IMR-90 (cell line): ENCODE results near the gene RAB43. TPM values are rescaled to one million over a fixed set of nuclear protein-coding genes. Genes with fewer than 3 reads are reported as not detected.

ENCODE experiments used
- ATAC-seq: fragments of 200-7000 bp; cut with Tn5 transposase; 2 replicates; pipeline ENCODE4 v1.9.1; 2020; ENCODE audit warnings: low read depth, mild to moderate bottlenecking, moderate library complexity
- BruUV-seq: library from RNA; stranded (reverse); fragments of 400-500 nt; replicated peaks from 2 replicates; lab custom pipeline; 2021; lab: Mats Ljungman, UMichigan
- CTCF ChIA-PET: fragments of 300-600 bp; formaldehyde crosslinking; extraction: SDS; loops from one replicate; lab custom pipeline; 2021; ENCODE audit warnings: antibody characterized with exemption; lab: Yijun Ruan, JAX
- POLR2A ChIA-PET: fragments of 300-600 bp; sonication (Branson Sonifier 250); formaldehyde crosslinking; loops from one replicate; lab custom pipeline; 2022; ENCODE audit warnings: antibody characterized with exemption; ENCODE audit not compliant: unreplicated experiment; lab: Charles Lee
- DNase-seq: peaks from one replicate; pipeline ENCODE4 v3.0.0; 2013
- H2AFZ ChIP-seq: replicated peaks from 2 replicates; pipeline ENCODE3; 2013; ENCODE audit warnings: low read length, mild to moderate bottlenecking; ENCODE audit not compliant: poor library complexity
- H2AK5ac ChIP-seq: 2 replicates; pipeline ENCODE4 v1.6.1; 2013; ENCODE audit warnings: low read depth, low read length, inconsistent platforms
- H2AK9ac ChIP-seq: replicated peaks from 2 replicates; pipeline ENCODE3; 2013; ENCODE audit warnings: mild to moderate bottlenecking, low read depth, low read length, moderate library complexity; ENCODE audit not compliant: poor library complexity
- H2BK120ac ChIP-seq: 2 replicates; pipeline ENCODE4 v1.6.1; 2013; ENCODE audit warnings: low read depth, low read length, inconsistent platforms
- H2BK15ac ChIP-seq: 3 replicates; pipeline ENCODE4 v1.6.1; 2013; ENCODE audit warnings: low read depth, low read length, inconsistent platforms
- H2BK20ac ChIP-seq: 2 replicates; pipeline ENCODE4 v1.6.1; 2013; ENCODE audit warnings: low read depth, mild to moderate bottlenecking, inconsistent platforms, low read length, moderate library complexity
- H2BK5ac ChIP-seq: 2 replicates; pipeline ENCODE4 v1.6.1; 2013; ENCODE audit warnings: mild to moderate bottlenecking, low read depth, low read length, inconsistent platforms; ENCODE audit not compliant: poor library complexity, severe bottlenecking
- H3K14ac ChIP-seq: replicated peaks from 2 replicates; pipeline ENCODE4 v1.6.1; 2013; ENCODE audit warnings: low read depth, low read length, inconsistent platforms
- H3K18ac ChIP-seq: 2 replicates; pipeline ENCODE4 v1.6.1; 2013; ENCODE audit warnings: low read depth, low read length, control low read depth
- H3K23ac ChIP-seq: 2 replicates; pipeline ENCODE4 v1.6.1; 2013; ENCODE audit warnings: low read depth, low read length, inconsistent platforms
- H3K27ac ChIP-seq: 2 replicates; pipeline ENCODE4 v1.5.1; 2013; ENCODE audit warnings: mild to moderate bottlenecking, control low read depth, low read length; ENCODE audit not compliant: insufficient read depth
- H3K27me3 ChIP-seq: 2 replicates; pipeline ENCODE4 v1.6.1; 2013; ENCODE audit warnings: low read length; ENCODE audit not compliant: control insufficient read depth, insufficient read depth
- H3K36me3 ChIP-seq: 2 replicates; pipeline ENCODE4 v1.6.1; 2013; ENCODE audit warnings: low read length, mixed read lengths; ENCODE audit not compliant: control insufficient read depth, insufficient read depth
- H3K4ac ChIP-seq: 2 replicates; pipeline ENCODE4 v1.6.1; 2013; ENCODE audit warnings: low read depth, low read length, inconsistent platforms
- H3K4me1 ChIP-seq: 2 replicates; pipeline ENCODE4 v1.6.1; 2013; ENCODE audit warnings: low read length, mixed read lengths; ENCODE audit not compliant: control insufficient read depth, insufficient read depth
- H3K4me2 ChIP-seq: 2 replicates; pipeline ENCODE4 v1.6.1; 2013; ENCODE audit warnings: low read depth, mild to moderate bottlenecking, control low read depth, low read length, moderate library complexity
- H3K4me3 ChIP-seq: 2 replicates; pipeline ENCODE4 v1.5.1; 2013; ENCODE audit warnings: low read depth, mild to moderate bottlenecking, control low read depth, low read length, moderate library complexity; ENCODE audit not compliant: insufficient read depth
- H3K56ac ChIP-seq: 2 replicates; pipeline ENCODE4 v1.6.1; 2013; ENCODE audit warnings: low read length, inconsistent platforms; ENCODE audit not compliant: insufficient read depth; ENCODE audit errors: extremely low read depth
- H3K79me1 ChIP-seq, 2 experiments: 2 replicates each; pipeline ENCODE4 v1.6.1; 2013; ENCODE audit warnings: low read length in 2 of 2, inconsistent platforms in 1 of 2, low read depth in 1 of 2
- H3K9ac ChIP-seq: 2 replicates; pipeline ENCODE4 v1.6.1; 2013; ENCODE audit warnings: low read depth, low read length, control low read depth
- H3K9me1 ChIP-seq: 2 replicates; pipeline ENCODE4 v1.6.1; 2013; ENCODE audit warnings: low read length, inconsistent platforms; ENCODE audit not compliant: insufficient read depth
- H3K9me3 ChIP-seq: 2 replicates; pipeline ENCODE4 v1.6.1; 2013; ENCODE audit warnings: low read length; ENCODE audit not compliant: control insufficient read depth, insufficient read depth
- H4K20me1 ChIP-seq: 2 replicates; pipeline ENCODE4 v1.6.1; 2013; ENCODE audit warnings: low read length, inconsistent platforms; ENCODE audit not compliant: insufficient read depth
- H4K5ac ChIP-seq: 2 replicates; pipeline ENCODE4 v1.6.1; 2013; ENCODE audit warnings: mild to moderate bottlenecking, low read depth, low read length, control low read depth
- H4K8ac ChIP-seq, 2 experiments: 2 replicates each; pipeline ENCODE4 v1.6.1; 2013; ENCODE audit warnings: low read depth in 2 of 2, low read length in 2 of 2, control low read depth in 1 of 2, inconsistent platforms in 1 of 2
- H4K91ac ChIP-seq: 2 replicates; pipeline ENCODE4 v1.6.1; 2013; ENCODE audit warnings: low read depth, low read length, inconsistent platforms; ENCODE audit not compliant: insufficient read depth
- MAZ ChIP-seq: IDR thresholded peaks from 2 replicates; pipeline ENCODE4 v1.6.1; 2012; ENCODE audit warnings: low read depth, mild to moderate bottlenecking, low read length, improper control_type of control experiment, moderate library complexity, borderline replicate concordance
- POLR2A ChIP-seq: IDR thresholded peaks from 2 replicates; pipeline ENCODE4 v1.6.1; 2012; ENCODE audit warnings: mild to moderate bottlenecking, low read depth, low read length
- RFX5 ChIP-seq: IDR thresholded peaks from 2 replicates; pipeline ENCODE4 v1.8.0; 2012; ENCODE audit warnings: low read depth, mild to moderate bottlenecking, low read length, moderate library complexity
- WGBS, 2 experiments: methylation state at CpG; one replicate each; pipeline versions ENCODE4 v1.1.5 to v1.1.7; 2013; ENCODE audit warnings: missing lambda C conversion rate in 2 of 2; ENCODE audit not compliant: insufficient read length in 1 of 2; ENCODE audit errors: extremely low coverage in 2 of 2; 5-methylcytosine and 5-hydroxymethylcytosine counted together
- dilution Hi-C: fragments of 300-500 bp; cut with HindIII; formaldehyde crosslinking; loops from one replicate; pipeline ENCODE4 v1.14.3; 2018; ENCODE audit warnings: low sequenced_read_pairs; ENCODE audit not compliant: unreplicated experiment
- in situ Hi-C: fragments of 300-500 bp; cut with MboI; formaldehyde crosslinking; loops from 3 replicates; pipeline ENCODE4 v1.14.3; 2019; ENCODE audit warnings: low sequenced_read_pairs, inconsistent platforms, mixed read lengths
- intact Hi-C: fragments of 100-400 bp; cut with micrococcal nuclease; formaldehyde crosslinking; loops from 2 replicates; pipeline ENCODE4 v1.10.0; 2022
- polyA plus RNA-seq, 3 experiments: library from polyadenylated mRNA; depleted of rRNA; stranded (reverse); fragments of >200 nt; gene quantifications; 2 replicates each; pipeline ENCODE4 v1.2.3, GENCODE V29; 2012; ENCODE audit warnings: low replicate concordance in 1 of 3
- total RNA-seq: library from RNA; depleted of rRNA; stranded (reverse); fragments of >200 nt; gene quantifications from 2 replicates; pipeline ENCODE4 v1.2.3, GENCODE V29; 2012

RAB43 gene
- total and polyA plus RNA-seq, 2 of the 4 experiments (the other 2 are of a cell fraction) = 9.9 to 14.0 TPM

DNA sequence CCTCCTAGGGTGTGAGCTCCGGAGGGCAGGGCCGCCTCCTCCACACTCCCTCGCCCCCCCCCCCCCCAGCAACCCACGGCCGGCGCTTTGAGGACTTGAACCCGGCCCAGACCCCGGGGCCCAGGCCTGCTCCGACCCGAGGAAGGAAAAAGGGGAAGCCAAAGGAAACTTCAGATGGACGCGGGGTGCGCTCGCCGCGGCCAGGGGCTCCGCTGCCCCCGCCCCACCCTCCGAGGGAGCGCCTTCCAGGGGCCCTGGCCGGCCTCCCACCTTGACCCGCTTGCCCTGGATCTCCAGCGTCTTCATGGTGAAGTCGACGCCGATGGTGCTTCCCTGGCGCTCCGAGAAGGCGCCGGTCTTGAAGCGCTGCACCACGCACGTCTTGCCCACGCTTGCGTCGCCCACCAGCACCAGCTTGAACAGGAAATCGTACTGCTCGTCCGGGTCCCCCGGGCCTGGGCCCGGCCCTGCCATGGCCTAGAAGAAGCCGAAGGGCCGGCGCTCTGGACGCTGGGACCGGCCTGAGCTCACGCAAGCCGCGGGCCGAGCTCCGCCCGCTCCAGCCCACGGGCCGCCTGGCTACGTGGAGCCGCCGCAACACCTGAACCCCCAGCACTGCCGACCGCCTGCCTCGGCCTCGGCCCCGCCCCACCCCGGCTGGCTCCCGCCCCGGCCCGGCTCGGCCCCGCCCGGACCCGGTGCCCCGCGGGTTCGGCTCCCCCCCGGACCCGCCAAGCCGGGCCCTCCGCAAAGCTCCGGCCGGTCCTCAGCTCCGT lies 400 bp downstream of the RAB43 start:
- no TSS peak for BruUV-seq

More for the DNA sequence above, 400 bp downstream of the RAB43 start:
- Histone ChIP-seq H3K27me3 (no peaks in the 10 kb centered on the region), H3K9me1 (peaks cover 26% of the 10 kb centered on the region), H2BK20ac (no peak overlapping the region), H4K5ac (peak overlapping the region; percentile 20), H3K18ac (peak overlapping the region; percentile 21; the same call in 1 of the 2 replicates), H4K20me1 (peaks cover 43% of the 10 kb centered on the region), H3K4me2 (peak overlapping the region; percentile 79), H2BK15ac (no peak overlapping the region), H3K27ac (peak overlapping the region; percentile 75), H3K9me3 (no peaks in the 10 kb centered on the region), H3K56ac (0 out of 2 replicates have a peak overlapping the region, but pooled peaks have one; percentile 53), H3K4ac (peak overlapping the region; percentile 77), H3K9ac (peak overlapping the region; percentile 87), H3K4me1 (peaks cover 24% of the 10 kb centered on the region), H4K8ac (peak overlapping the region in 1 of 2 experiments; percentile 69; a peak in 2 of 4 replicates), H3K36me3 (peaks cover 6% of the 10 kb centered on the region), H2AFZ (peak overlapping the region; percentile 94), H2AK5ac (peak overlapping the region; percentile 73; the same call in 1 of the 2 replicates), H3K79me1 (peaks cover 17 to 47% of the 10 kb centered on the region in 2 experiments), H4K91ac (peak overlapping the region; percentile 72; the same call in 1 of the 2 replicates), H2BK120ac (peak overlapping the region; percentile 51; the same call in 1 of the 2 replicates), H3K23ac (peak overlapping the region; percentile 94), H2AK9ac (peak overlapping the region; percentile 95), H3K4me3 (peak overlapping the region; percentile 62), H2BK5ac (peak overlapping the region; percentile 47), H3K14ac (peak overlapping the region; percentile 98)
- CTCF ChIA-PET = interaction anchor here (1.3 kb wide), 1 partner anchor 151 kb away, joined by 5 read pairs; no protein-coding TSS in a partner anchor
- peak; percentile 26 for DNase-seq
- intact Hi-C loops = no loop called here
- WGBS, 2 experiments = 0% methylated on average over 29 of the region's 80 CpGs; no CpG with 5 or more reads in 1 of the 2 experiments
- in situ Hi-C loops = no loop called here
- 0 out of 2 replicates have a peak, but pooled peaks have one; percentile 22 for TF ChIP-seq POLR2A
- TF ChIP-seq MAZ = peak; percentile 1; the same call in 1 of the 2 replicates
- no peak for TF ChIP-seq RFX5
- dilution Hi-C loops = no loop called here
- POLR2A ChIA-PET = no interaction called here
- ATAC-seq = peak; percentile 4
